Epithelial cell of proximal tubule (primary cell): Measurements from ENCODE around the gene TRIM44. TPM values are rescaled to one million over a fixed set of nuclear protein-coding genes. Genes with fewer than 3 reads are reported as not detected.

Experiments
- DNase-seq: peaks from one replicate; pipeline ENCODE4 v3.0.0-alpha.2; 2011; ENCODE audit warnings: low read depth
- H3K4me3 ChIP-seq: 2 replicates; pipeline ENCODE4 v1.5.1; 2011; ENCODE audit warnings: low read depth, mild to moderate bottlenecking, low read length
- total RNA-seq: library from RNA; depleted of rRNA; stranded (reverse); fragments of >200 nt; gene quantifications from 2 replicates; pipeline ENCODE4 v1.2.3, GENCODE V29; 2015
- TF ChIP-seq, protein P1 (sequence below): conservative IDR thresholded peaks from 2 replicates; pipeline ENCODE4 v1.5.1; 2012; ENCODE audit warnings: low read depth, mild to moderate bottlenecking, low read length

The TRIM44 gene
- total RNA-seq, 1 donor from 2014 or later: 42.1 TPM

DNA sequence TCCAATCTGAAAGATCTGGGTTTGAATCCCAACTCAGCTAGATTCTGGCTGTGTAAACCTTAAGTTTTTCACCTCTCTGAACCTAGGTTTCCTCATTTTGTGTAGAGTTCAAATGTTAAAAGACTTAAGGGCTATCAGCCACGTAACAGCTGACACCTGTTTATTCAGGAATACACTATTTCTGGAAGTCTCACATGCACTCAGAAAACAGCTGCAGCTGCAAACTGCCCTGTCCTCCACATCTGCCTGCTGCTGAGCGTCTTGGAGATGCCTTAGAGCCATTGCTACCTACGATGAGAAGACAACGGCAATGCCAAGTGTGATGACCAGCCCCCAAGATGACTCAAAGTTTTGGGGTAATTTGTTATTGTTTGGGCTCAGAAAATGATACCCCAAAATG lies 6.7 kb upstream of the TRIM44 start:
- H3K4me3 ChIP-seq: no peak overlapping the region
- TF ChIP-seq, protein P1, sequence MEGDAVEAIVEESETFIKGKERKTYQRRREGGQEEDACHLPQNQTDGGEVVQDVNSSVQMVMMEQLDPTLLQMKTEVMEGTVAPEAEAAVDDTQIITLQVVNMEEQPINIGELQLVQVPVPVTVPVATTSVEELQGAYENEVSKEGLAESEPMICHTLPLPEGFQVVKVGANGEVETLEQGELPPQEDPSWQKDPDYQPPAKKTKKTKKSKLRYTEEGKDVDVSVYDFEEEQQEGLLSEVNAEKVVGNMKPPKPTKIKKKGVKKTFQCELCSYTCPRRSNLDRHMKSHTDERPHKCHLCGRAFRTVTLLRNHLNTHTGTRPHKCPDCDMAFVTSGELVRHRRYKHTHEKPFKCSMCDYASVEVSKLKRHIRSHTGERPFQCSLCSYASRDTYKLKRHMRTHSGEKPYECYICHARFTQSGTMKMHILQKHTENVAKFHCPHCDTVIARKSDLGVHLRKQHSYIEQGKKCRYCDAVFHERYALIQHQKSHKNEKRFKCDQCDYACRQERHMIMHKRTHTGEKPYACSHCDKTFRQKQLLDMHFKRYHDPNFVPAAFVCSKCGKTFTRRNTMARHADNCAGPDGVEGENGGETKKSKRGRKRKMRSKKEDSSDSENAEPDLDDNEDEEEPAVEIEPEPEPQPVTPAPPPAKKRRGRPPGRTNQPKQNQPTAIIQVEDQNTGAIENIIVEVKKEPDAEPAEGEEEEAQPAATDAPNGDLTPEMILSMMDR: no peak
- no peak for DNase-seq

DNA sequence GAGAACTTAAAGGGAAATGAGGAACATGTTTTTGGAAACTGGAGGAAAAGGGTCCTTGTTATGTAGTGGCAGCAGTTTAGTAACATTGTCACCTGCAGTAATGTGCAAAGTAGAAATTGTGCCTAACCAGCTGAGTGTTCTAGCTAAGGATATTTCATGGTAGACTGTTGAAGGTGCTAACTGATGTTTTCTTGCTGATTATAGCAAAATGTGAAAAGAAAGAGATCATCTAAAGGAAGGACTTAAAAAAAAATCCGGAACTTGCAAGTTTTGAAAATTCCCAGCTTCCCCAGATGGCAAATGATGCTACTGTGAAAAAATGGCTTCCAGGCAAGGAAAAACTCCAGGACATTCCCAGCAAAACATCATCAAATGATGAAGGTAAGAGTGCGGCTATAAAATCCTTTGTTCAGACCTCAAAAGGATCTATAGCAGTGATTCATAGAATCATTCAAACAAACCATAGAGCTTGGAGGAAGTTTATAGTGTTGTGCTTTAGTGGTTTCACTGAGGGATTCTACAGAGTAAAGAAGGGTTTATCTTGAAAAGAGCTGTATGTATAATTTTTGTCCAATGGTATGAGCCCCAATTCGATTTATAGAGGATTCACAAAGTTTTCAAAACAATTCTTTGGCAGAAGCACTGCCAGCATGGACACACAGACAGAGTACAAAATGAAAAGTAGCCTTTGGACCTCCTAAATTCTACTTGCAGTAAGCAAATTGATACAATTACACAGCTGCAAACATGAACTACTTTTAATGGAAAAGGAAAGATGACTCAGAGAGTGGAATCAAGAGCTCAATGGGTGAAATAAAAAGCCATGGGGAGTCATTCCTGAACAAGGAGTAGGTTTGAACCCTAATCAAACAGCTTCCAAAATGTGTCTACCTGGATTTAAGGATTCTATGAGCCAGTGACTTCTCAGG lies 4.3 kb upstream of the TRIM44 start:
- DNase-seq: no peak
- TF ChIP-seq, protein P1: no peak
- H3K4me3 ChIP-seq: no peak overlapping the region

DNA sequence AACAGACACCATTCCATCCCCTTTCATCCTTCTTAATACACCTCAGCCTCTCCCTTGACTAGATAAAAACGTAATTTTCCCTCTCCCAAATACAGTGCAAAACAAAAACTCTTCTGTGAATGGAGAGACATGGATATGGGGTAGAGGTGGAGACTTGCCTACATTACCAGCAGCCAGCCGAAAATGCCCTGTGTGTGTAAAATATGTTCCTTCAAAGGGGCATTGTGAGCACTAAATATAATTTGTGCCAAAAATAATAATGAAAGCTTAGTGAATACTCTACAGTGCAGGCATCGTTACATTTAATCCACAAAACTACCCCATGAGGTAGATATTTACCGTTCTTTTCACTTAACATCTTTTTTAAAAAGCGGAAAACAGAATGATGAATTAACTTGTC lies 1.0 kb upstream of the TRIM44 start:
- TF ChIP-seq, protein P1: no peak
- H3K4me3 ChIP-seq: peak overlapping the region; percentile 68
- DNase-seq: no peak

DNA sequence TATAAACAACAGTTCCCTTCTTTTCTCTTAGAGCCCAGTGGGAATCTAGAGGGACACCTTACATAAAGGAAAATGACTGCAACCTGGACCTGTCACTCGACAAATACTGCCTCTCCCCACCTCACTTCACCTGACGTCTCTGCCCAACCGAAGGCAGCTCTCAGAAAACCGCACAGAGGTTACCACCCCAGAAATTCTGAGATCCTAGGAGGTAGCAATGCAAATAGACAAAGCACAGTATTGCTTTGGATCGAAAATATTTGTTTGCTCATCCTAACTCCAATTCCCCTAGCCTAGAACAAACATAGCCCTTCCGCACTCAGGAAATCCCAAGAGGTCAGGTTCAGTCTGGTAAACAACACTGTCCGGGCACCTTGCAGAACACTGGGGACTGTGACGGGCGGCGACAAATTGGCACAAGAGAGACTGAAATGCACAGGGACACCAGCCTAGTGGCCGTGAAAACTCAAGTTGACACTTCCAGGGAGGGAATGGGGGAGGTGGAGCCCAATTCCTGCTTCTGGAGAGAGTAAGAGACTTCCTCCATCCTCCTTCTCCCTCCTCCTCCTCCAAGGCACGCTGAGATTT lies 420 bp upstream of the TRIM44 start:
- TF ChIP-seq, protein P1: no peak

DNA sequence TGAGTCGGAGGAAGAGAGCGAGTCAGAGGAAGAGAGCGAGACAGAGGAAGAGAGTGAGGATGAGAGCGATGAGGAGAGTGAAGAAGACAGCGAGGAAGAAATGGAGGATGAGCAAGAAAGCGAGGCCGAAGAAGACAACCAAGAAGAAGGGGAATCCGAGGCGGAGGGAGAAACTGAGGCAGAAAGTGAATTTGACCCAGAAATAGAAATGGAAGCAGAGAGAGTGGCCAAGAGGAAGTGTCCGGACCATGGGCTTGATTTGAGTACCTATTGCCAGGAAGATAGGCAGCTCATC lies 780 bp downstream of the TRIM44 start:
- no peak for DNase-seq
- H3K4me3 ChIP-seq: peak overlapping the region; percentile 68
- TF ChIP-seq, protein P1: no peak

More for the DNA sequence above, 420 bp upstream of the TRIM44 start:
- peak overlapping the region; percentile 68 for H3K4me3 ChIP-seq
- DNase-seq: no peak

DNA sequence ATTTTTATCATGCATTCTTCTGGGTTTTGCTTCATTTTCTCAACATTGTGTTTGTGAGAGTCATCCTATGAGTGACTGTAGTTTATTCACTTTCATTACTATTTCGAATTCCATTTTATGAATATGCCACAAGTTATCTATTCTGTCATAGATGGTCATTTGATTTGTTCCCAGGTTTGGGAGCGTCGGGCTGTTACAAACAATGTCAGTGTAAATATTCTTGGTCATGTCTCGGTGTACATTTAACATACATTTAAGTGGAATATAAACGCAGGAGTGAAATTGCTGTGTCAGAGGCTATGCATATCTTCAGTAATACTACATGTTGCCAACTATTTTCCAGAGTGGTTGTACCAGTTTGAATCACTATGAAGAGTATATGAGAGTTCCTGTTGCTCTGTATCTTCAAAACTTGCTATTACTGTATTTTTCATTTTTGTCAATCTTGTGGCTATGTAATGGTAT lies 2.4 kb downstream of the TRIM44 start:
- DNase-seq: no peak
- H3K4me3 ChIP-seq: no peak overlapping the region
- TF ChIP-seq, protein P1: no peak
